Measurements from ENCODE around the gene KIF5A.

DNA sequence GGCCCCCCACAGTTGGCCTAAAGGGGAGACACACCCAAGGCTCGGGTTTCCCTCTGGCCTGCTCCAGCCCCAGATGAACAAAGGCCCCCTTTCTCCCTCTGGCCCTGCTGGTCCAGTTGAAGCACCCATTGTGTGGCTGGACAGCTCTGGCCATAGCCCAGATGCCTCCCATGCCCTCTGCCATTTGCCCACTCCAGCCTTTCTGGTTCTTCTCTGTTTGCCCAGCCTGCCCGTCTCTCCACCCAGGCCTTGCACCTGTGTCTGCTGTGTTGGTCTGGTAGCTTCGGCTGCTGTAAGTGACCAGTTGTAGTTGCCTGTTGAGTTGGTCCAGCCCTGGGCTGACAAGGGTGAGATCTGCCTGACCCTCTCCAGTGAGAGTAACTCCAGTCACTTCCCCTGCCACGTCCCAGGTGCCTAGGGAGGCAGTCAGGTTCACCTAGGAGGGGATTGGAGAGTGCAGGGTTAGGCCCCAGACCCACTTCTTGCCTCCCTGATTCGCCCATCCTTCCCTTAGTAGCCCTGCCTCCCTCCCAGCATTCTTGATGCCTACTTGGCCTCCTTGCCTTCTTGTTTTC, 80.1 kb downstream of the KIF5A start:
- TF ChIP-seq, protein P1, sequence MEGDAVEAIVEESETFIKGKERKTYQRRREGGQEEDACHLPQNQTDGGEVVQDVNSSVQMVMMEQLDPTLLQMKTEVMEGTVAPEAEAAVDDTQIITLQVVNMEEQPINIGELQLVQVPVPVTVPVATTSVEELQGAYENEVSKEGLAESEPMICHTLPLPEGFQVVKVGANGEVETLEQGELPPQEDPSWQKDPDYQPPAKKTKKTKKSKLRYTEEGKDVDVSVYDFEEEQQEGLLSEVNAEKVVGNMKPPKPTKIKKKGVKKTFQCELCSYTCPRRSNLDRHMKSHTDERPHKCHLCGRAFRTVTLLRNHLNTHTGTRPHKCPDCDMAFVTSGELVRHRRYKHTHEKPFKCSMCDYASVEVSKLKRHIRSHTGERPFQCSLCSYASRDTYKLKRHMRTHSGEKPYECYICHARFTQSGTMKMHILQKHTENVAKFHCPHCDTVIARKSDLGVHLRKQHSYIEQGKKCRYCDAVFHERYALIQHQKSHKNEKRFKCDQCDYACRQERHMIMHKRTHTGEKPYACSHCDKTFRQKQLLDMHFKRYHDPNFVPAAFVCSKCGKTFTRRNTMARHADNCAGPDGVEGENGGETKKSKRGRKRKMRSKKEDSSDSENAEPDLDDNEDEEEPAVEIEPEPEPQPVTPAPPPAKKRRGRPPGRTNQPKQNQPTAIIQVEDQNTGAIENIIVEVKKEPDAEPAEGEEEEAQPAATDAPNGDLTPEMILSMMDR (conservative IDR thresholded peaks at IDR 0.05 in 1 of 2, IDR thresholded peaks at IDR 0.05 in 1 of 2; ENCODE audit: extremely low read depth in 1 of 2, insufficient read depth in 1 of 2, low read depth in 1 of 2, low read length in 2 of 2) = no peak
- TF ChIP-seq EZH2 (IDR thresholded peaks at IDR 0.05; ENCODE audit: borderline replicate concordance, low read length) = no peak

Measured in mammary epithelial cell (primary cell).